Measurements from ENCODE around the gene CLCA4. TPM values are rescaled to one million over a fixed set of nuclear protein-coding genes. Genes with fewer than 3 reads are reported as not detected.

The CLCA4 gene
- total and polyA plus RNA-seq, 2 experiments from 2014 or later, result not detected

- no peak for DNase-seq (ENCODE audit: low spot score)
- no peak for ATAC-seq
- no peaks in the 10 kb centered on the region for H3K27me3 ChIP-seq (ENCODE audit: insufficient read depth)
- peaks cover 2% of the 10 kb centered on the region for H3K27me3 Mint-ChIP-seq (ENCODE audit: insufficient read depth, low read depth, poor library complexity)
- TF ChIP-seq POLR2AphosphoS5 (IDR thresholded peaks at IDR 0.05; ENCODE audit: low read depth) (no peak), JUNB (IDR thresholded peaks at IDR 0.05; ENCODE audit: unreplicated experiment) (no peak), ZNF114 (CRISPR knock-in tag; IDR thresholded peaks at IDR 0.05) (no peak), ZNF331 (CRISPR knock-in tag; IDR thresholded peaks at IDR 0.05; ENCODE audit: low read depth) (no peak), REST (IDR thresholded peaks at IDR 0.05; ENCODE audit: unreplicated experiment) (no peak), CTCF (conservative IDR thresholded peaks at IDR 0.05; ENCODE audit: low read depth in 2 of 2) (no peak), EZH2 (IDR thresholded peaks at IDR 0.05; ENCODE audit: low read depth, unreplicated experiment) (no peak), EZH2phosphoT487 (IDR thresholded peaks at IDR 0.05; ENCODE audit: unreplicated experiment) (no peak), NANOG (IDR thresholded peaks at IDR 0.05; ENCODE audit: borderline replicate concordance) (no peak), CREB1 (CRISPR knock-in tag; IDR thresholded peaks at IDR 0.05; ENCODE audit: low read depth) (no peak), STAT1 (IDR thresholded peaks at IDR 0.05; ENCODE audit: unreplicated experiment) (no peak)
- TF ChIP-seq, protein P1, sequence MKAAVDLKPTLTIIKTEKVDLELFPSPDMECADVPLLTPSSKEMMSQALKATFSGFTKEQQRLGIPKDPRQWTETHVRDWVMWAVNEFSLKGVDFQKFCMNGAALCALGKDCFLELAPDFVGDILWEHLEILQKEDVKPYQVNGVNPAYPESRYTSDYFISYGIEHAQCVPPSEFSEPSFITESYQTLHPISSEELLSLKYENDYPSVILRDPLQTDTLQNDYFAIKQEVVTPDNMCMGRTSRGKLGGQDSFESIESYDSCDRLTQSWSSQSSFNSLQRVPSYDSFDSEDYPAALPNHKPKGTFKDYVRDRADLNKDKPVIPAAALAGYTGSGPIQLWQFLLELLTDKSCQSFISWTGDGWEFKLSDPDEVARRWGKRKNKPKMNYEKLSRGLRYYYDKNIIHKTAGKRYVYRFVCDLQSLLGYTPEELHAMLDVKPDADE (IDR thresholded peaks at IDR 0.05), result no peak
- TF ChIP-seq, protein P2, sequence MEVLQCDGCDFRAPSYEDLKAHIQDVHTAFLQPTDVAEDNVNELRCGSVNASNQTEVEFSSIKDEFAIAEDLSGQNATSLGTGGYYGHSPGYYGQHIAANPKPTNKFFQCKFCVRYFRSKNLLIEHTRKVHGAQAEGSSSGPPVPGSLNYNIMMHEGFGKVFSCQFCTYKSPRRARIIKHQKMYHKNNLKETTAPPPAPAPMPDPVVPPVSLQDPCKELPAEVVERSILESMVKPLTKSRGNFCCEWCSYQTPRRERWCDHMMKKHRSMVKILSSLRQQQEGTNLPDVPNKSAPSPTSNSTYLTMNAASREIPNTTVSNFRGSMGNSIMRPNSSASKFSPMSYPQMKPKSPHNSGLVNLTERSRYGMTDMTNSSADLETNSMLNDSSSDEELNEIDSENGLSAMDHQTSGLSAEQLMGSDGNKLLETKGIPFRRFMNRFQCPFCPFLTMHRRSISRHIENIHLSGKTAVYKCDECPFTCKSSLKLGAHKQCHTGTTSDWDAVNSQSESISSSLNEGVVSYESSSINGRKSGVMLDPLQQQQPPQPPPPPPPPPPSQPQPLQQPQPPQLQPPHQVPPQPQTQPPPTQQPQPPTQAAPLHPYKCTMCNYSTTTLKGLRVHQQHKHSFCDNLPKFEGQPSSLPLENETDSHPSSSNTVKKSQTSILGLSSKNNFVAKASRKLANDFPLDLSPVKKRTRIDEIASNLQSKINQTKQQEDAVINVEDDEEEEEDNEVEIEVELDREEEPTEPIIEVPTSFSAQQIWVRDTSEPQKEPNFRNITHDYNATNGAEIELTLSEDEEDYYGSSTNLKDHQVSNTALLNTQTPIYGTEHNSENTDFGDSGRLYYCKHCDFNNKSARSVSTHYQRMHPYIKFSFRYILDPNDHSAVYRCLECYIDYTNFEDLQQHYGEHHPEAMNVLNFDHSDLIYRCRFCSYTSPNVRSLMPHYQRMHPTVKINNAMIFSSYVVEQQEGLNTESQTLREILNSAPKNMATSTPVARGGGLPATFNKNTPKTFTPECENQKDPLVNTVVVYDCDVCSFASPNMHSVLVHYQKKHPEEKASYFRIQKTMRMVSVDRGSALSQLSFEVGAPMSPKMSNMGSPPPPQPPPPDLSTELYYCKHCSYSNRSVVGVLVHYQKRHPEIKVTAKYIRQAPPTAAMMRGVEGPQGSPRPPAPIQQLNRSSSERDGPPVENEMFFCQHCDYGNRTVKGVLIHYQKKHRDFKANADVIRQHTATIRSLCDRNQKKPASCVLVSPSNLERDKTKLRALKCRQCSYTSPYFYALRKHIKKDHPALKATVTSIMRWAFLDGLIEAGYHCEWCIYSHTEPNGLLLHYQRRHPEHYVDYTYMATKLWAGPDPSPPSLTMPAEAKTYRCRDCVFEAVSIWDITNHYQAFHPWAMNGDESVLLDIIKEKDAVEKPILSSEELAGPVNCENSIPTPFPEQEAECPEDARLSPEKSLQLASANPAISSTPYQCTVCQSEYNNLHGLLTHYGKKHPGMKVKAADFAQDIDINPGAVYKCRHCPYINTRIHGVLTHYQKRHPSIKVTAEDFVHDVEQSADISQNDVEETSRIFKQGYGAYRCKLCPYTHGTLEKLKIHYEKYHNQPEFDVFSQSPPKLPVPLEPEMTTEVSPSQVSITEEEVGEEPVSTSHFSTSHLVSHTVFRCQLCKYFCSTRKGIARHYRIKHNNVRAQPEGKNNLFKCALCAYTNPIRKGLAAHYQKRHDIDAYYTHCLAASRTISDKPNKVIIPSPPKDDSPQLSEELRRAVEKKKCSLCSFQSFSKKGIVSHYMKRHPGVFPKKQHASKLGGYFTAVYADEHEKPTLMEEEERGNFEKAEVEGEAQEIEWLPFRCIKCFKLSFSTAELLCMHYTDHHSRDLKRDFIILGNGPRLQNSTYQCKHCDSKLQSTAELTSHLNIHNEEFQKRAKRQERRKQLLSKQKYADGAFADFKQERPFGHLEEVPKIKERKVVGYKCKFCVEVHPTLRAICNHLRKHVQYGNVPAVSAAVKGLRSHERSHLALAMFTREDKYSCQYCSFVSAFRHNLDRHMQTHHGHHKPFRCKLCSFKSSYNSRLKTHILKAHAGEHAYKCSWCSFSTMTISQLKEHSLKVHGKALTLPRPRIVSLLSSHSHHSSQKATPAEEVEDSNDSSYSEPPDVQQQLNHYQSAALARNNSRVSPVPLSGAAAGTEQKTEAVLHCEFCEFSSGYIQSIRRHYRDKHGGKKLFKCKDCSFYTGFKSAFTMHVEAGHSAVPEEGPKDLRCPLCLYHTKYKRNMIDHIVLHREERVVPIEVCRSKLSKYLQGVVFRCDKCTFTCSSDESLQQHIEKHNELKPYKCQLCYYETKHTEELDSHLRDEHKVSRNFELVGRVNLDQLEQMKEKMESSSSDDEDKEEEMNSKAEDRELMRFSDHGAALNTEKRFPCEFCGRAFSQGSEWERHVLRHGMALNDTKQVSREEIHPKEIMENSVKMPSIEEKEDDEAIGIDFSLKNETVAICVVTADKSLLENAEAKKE (CRISPR knock-in tag; IDR thresholded peaks at IDR 0.05), result no peak
- peaks cover 8% of the 10 kb centered on the region for H3K9me3 Mint-ChIP-seq
- no peaks in the 10 kb centered on the region for H3K79me2 ChIP-seq (replicated peaks; ENCODE audit: insufficient read depth)
- H3F3A ChIP-seq (replicated peaks; ENCODE audit: low read depth), result peaks cover 4% of the 10 kb centered on the region; the same call in 1 of the 2 replicates
- H2AFZ ChIP-seq, result no peak overlapping the region
- H3K4me3 ChIP-seq, result no peak overlapping the region
- H3K4me3 Mint-ChIP-seq, result no peak overlapping the region
- no peaks in the 10 kb centered on the region; the same call in 2 of the 3 replicates for H3K36me3 Mint-ChIP-seq (ENCODE audit: low read depth)
- H3K9me2 ChIP-seq (ENCODE audit: insufficient read depth), result no peaks in the 10 kb centered on the region
- H3K27ac Mint-ChIP-seq, result no peak overlapping the region; the same call in 1 of the 2 replicates
- H3K4me1 ChIP-seq (ENCODE audit: insufficient read depth), result peaks cover 13% of the 10 kb centered on the region; the same call in 1 of the 2 replicates
- no peak overlapping the region for H3K4me2 ChIP-seq
- no peak overlapping the region for H3K27ac ChIP-seq (ENCODE audit: low read depth)
- H4K20me1 ChIP-seq (replicated peaks; ENCODE audit: insufficient read depth), result no peaks in the 10 kb centered on the region
- H3K36me3 ChIP-seq (ENCODE audit: insufficient read depth), result no peaks in the 10 kb centered on the region
- peaks cover 32% of the 10 kb centered on the region for H3K4me1 Mint-ChIP-seq
Measured at GRCh38 chr1:86500714-86501113, 46.2 kb upstream of the CLCA4 start.

Data from GM23338 (cell line).